Measurements from ENCODE around the gene PCBP3.

DNA sequence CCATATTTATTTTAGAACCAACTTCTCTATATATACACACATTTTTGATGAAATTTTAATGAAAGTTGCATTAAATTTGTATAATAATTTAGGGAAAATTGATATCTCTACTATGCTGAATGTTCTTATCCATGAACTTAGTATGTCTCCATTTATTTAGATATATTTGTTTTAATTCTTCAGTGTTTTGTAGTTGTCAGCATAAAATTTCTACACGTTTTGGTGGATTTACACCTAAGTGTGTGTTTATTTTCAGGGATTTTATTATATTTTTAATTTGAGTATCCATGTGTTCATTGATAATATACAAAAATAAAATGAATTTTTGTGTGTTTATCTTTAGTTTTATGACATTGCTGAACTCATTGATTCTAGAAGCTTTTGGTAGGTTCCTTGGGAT is 36.7 kb downstream of the PCBP3 start:
- TF ChIP-seq POLR2A (IDR thresholded peaks at IDR 0.05) (no peak), CTCF (IDR thresholded peaks at IDR 0.05) (no peak)
